A549 (cell line): ENCODE results near the gene DLG2.

Source experiments
- ATOH8 ChIP-seq: fragments of 250-450 bp; sonication (Bioruptor Pico); IDR thresholded peaks from 2 replicates; pipeline ENCODE4 v1.5.0; 2020; ENCODE audit warnings: low read depth, mild to moderate bottlenecking, moderate library complexity
- BHLHE40 ChIP-seq: IDR thresholded peaks from 2 replicates; pipeline ENCODE4 v1.6.1; 2012; ENCODE audit warnings: low read depth, low read length, inconsistent platforms
- CBX8 ChIP-seq: fragments of 200-600 bp; sonication (generic); IDR thresholded peaks from 2 replicates; pipeline ENCODE4 v1.6.1; 2016
- CEBPB ChIP-seq, 2 experiments: fragments of >200 bp in 1 of 2; sonication (Bioruptor Twin) in 1 of 2; formaldehyde crosslinking in 1 of 2; IDR thresholded peaks; 2 replicates each; pipeline ENCODE4 v1.6.1; 2012 to 2016
- CTCF ChIP-seq: fragments of >200 bp; sonication (Bioruptor Twin); formaldehyde crosslinking; IDR thresholded peaks from 3 replicates; pipeline ENCODE4 v1.5.1; 2016
- E2F6 ChIP-seq: IDR thresholded peaks from 2 replicates; pipeline ENCODE4 v1.6.1; 2012; ENCODE audit warnings: low read depth, borderline replicate concordance
- GATA3 ChIP-seq: IDR thresholded peaks from 2 replicates; pipeline ENCODE4 v1.6.1; 2012; ENCODE audit warnings: borderline replicate concordance
- MYC ChIP-seq: IDR thresholded peaks from 2 replicates; pipeline ENCODE4 v1.6.1; 2012; ENCODE audit warnings: mild to moderate bottlenecking, inconsistent platforms, low read length, improper control_type of control experiment, borderline replicate concordance
- NPAS2 ChIP-seq: fragments of 250-450 bp; sonication (Bioruptor Pico); IDR thresholded peaks from 2 replicates; pipeline ENCODE4 v1.8.0; 2022; ENCODE audit warnings: mild to moderate bottlenecking, moderate library complexity, borderline replicate concordance
- POLR2A ChIP-seq: IDR thresholded peaks from 2 replicates; pipeline ENCODE4 v1.6.1; 2012; ENCODE audit warnings: mild to moderate bottlenecking, low read length
- RCOR1 ChIP-seq: fragments of 150-350 bp; IDR thresholded peaks from 2 replicates; pipeline ENCODE4 v1.6.1; 2014; ENCODE audit warnings: antibody characterized with exemption, low read length, low read depth
- RFX5 ChIP-seq: fragments of 450-650 bp; IDR thresholded peaks from 2 replicates; pipeline ENCODE4 v1.7.1; 2014; ENCODE audit warnings: antibody characterized with exemption, mild to moderate bottlenecking, moderate library complexity
- USF2 ChIP-seq: fragments of 450-650 bp; IDR thresholded peaks from 2 replicates; pipeline ENCODE4 v1.6.1; 2014; ENCODE audit warnings: antibody characterized with exemption
- ZFP36 ChIP-seq: fragments of 450-650 bp; IDR thresholded peaks from 2 replicates; pipeline ENCODE4 v1.6.1; 2014; ENCODE audit warnings: borderline replicate concordance; ENCODE audit not compliant: partially characterized antibody

GRCh38 chr11:83659466-83659865 lies 1967.7 kb downstream of the DLG2 start:
- TF ChIP-seq GATA3 (no peak), USF2 (no peak), POLR2A (no peak), CTCF (no peak), RCOR1 (no peak), ATOH8 (no peak), CEBPB (IDR thresholded peaks at IDR 0.05) (no peak), E2F6 (no peak), CBX8 (no peak), NPAS2 (CRISPR knock-in tag) (no peak), MYC (no peak), ZFP36 (no peak), BHLHE40 (no peak), RFX5 (no peak)
